HepG2 (cell line): ENCODE results near the gene NTM. TPM values are rescaled to one million over a fixed set of nuclear protein-coding genes. Genes with fewer than 3 reads are reported as not detected.

Experiments used
- ATAC-seq: fragments of 200-7000 bp; cut with Tn5 transposase; 3 replicates; pipeline ENCODE4 v1.9.1; 2020; ENCODE audit warnings: mild to moderate bottlenecking, moderate library complexity
- BruUV-seq: library from RNA; stranded (reverse); fragments of 400-500 nt; replicated peaks from 2 replicates; lab custom pipeline; 2021; lab: Mats Ljungman, UMichigan
- CTCF ChIA-PET: fragments of 300-600 bp; formaldehyde crosslinking; extraction: SDS; loops from one replicate; lab custom pipeline; 2021; ENCODE audit warnings: low total read pairs, inconsistent platforms, low intra/inter-chr PET ratio; lab: Yijun Ruan, JAX
- POLR2A ChIA-PET: fragments of 350-600 bp; sonication (Branson Sonifier 250); formaldehyde crosslinking; loops from one replicate; lab custom pipeline; 2020; ENCODE audit warnings: antibody characterized with exemption, inconsistent platforms; lab: Yijun Ruan, JAX
- DNase-seq: peaks from one replicate; pipeline ENCODE4 v3.0.0-alpha.2; 2015; ENCODE audit warnings: low spot score
- FAIRE-seq: peaks from 3 replicates; lab custom pipeline; 2011; peaks lifted over from hg19 to GRCh38; lab: Jason Lieb, UNC
- H2AFZ ChIP-seq: one replicate; pipeline ENCODE4 v1.6.1; 2011; ENCODE audit warnings: low read length, inconsistent platforms
- H3K27ac ChIP-seq: fragments of 300-600 bp; 3 replicates; pipeline ENCODE4 v1.8.0; 2011; ENCODE audit warnings: mixed run types, mild to moderate bottlenecking, mixed read lengths, low read length, inconsistent platforms; ENCODE audit not compliant: insufficient read depth; ENCODE audit errors: extremely low read length
- H3K27me3 ChIP-seq, 2 experiments: fragments of 200-600 bp in 1 of 2; 2 replicates in 1 of 2; 3 replicates in 1 of 2; pipeline versions ENCODE4 v1.6.0 to v1.8.0; 2011; ENCODE audit warnings: low read length in 2 of 2, mild to moderate bottlenecking in 2 of 2, moderate library complexity in 2 of 2, inconsistent platforms in 1 of 2; ENCODE audit not compliant: insufficient read depth in 2 of 2, control insufficient read depth in 1 of 2
- H3K36me3 ChIP-seq, 2 experiments: fragments of 200-600 bp in 1 of 2; replicated peaks in 1 of 2; 2 replicates in 1 of 2; 3 replicates in 1 of 2; pipeline versions ENCODE4 v1.5.1 to v1.8.0; 2011; ENCODE audit warnings: low read length in 2 of 2, inconsistent platforms in 1 of 2; ENCODE audit not compliant: insufficient read depth in 2 of 2, control insufficient read depth in 1 of 2
- H3K4me1 ChIP-seq: 2 replicates; pipeline ENCODE4 v1.5.1; 2012; ENCODE audit warnings: low read length, inconsistent platforms; ENCODE audit not compliant: insufficient read depth
- H3K4me2 ChIP-seq: 2 replicates; pipeline ENCODE4 v1.6.0; 2011; ENCODE audit warnings: low read depth, low read length, inconsistent platforms
- H3K4me3 ChIP-seq, 3 experiments: fragments of 200-600 bp in 1 of 3; sonication (generic), shearing (Covaris generic) in 1 of 3; replicated peaks in 1 of 3; 2 replicates each; pipeline ENCODE4 v1.5.1; 2011 to 2016; ENCODE audit warnings: low read length in 3 of 3, inconsistent platforms in 2 of 3, low read depth in 2 of 3, mild to moderate bottlenecking in 2 of 3, control low read depth in 1 of 3, mixed read lengths in 1 of 3; ENCODE audit not compliant: insufficient read depth in 1 of 3
- H3K79me2 ChIP-seq: one replicate; pipeline ENCODE4 v1.6.1; 2011; ENCODE audit warnings: low read length, inconsistent platforms; ENCODE audit not compliant: insufficient read depth
- H3K9ac ChIP-seq: 2 replicates; pipeline ENCODE4 v1.6.0; 2011; ENCODE audit warnings: mild to moderate bottlenecking, low read depth, low read length, inconsistent platforms; ENCODE audit not compliant: insufficient read depth
- H3K9me3 ChIP-seq: 2 replicates; pipeline ENCODE4 v1.5.1; 2012; ENCODE audit warnings: mild to moderate bottlenecking, low read length
- H4K20me1 ChIP-seq: 2 replicates; pipeline ENCODE4 v1.6.0; 2011; ENCODE audit warnings: inconsistent platforms, mild to moderate bottlenecking, low read length, moderate library complexity; ENCODE audit not compliant: insufficient read depth
- GTF2F1 ChIP-seq: fragments of 150-350 bp; IDR thresholded peaks from 2 replicates; pipeline ENCODE4 v1.6.1; 2014; ENCODE audit warnings: low read length
- MYNN ChIP-seq: sonication (generic); formaldehyde crosslinking; IDR thresholded peaks from 2 replicates; pipeline ENCODE4 v1.4.0; 2020; ENCODE audit warnings: mild to moderate bottlenecking, low read depth, missing genetic modification reagents
- NFE2L2 ChIP-seq: fragments of 150-350 bp; IDR thresholded peaks from 2 replicates; pipeline ENCODE4 v1.6.1; 2014; ENCODE audit warnings: low read length
- ONECUT2 ChIP-seq: sonication (generic); formaldehyde crosslinking; IDR thresholded peaks from 2 replicates; pipeline ENCODE4 v1.4.0; 2020; ENCODE audit warnings: missing genetic modification reagents
- PRMT3 ChIP-seq: sonication (generic); formaldehyde crosslinking; IDR thresholded peaks from 2 replicates; pipeline ENCODE4 v1.8.1; 2022; ENCODE audit warnings: low read depth, mild to moderate bottlenecking, moderate library complexity, missing genetic modification reagents, borderline replicate concordance
- RBFOX2 ChIP-seq: fragments of 200-400 bp; formaldehyde crosslinking; IDR thresholded peaks from 2 replicates; pipeline ENCODE4 v1.6.1; 2017; ENCODE audit warnings: low read depth, mild to moderate bottlenecking, low read length
- SMARCE1 ChIP-seq: fragments of 450-650 bp; IDR thresholded peaks from 2 replicates; pipeline ENCODE4 v1.6.1; 2017; ENCODE audit warnings: borderline replicate concordance
- ZBTB20 ChIP-seq: sonication (generic); formaldehyde crosslinking; IDR thresholded peaks from 2 replicates; pipeline ENCODE4 v1.8.1; 2023; ENCODE audit warnings: missing genetic modification reagents, low read depth, mild to moderate bottlenecking, borderline replicate concordance
- ZBTB43 ChIP-seq: sonication (generic); formaldehyde crosslinking; conservative IDR thresholded peaks from 2 replicates; pipeline ENCODE4 v1.4.0; 2020; ENCODE audit warnings: missing genetic modification reagents
- ZFP1 ChIP-seq: IDR thresholded peaks from 2 replicates; pipeline ENCODE4 v1.6.1; 2016
- ZKSCAN1 ChIP-seq: fragments of 150-350 bp; IDR thresholded peaks from 2 replicates; pipeline ENCODE4 v1.6.1; 2014; ENCODE audit warnings: low read length
- WGBS: methylation state at CpG from one replicate; pipeline ENCODE4 v1.1.6; 2017; ENCODE audit warnings: low lambda C conversion rate; 5-methylcytosine and 5-hydroxymethylcytosine counted together
- in situ Hi-C: cut with HindIII; loops from 2 replicates; pipeline ENCODE4 v1.10.0; 2017; ENCODE audit warnings: low pct_unique_long_range_greater_than_20kb; ENCODE audit not compliant: extremely low pct_ligation_motif_present
- intact Hi-C: fragments of 100-400 bp; cut with micrococcal nuclease; formaldehyde crosslinking; loops from one replicate; pipeline ENCODE4 v1.10.0; 2022; ENCODE audit not compliant: unreplicated experiment
- polyA plus RNA-seq, 8 experiments: library from polyadenylated mRNA; depleted of rRNA in 3 of 8; stranded (reverse) in 7 of 8; unstranded in 1 of 8; fragments of >200 nt; fragmentation: Illumina TruSeq in 4 of 8; extraction: Trizol in 4 of 8; gene quantifications; 2 replicates each; pipeline versions ENCODE4 v1.2.1 to v1.2.3, GENCODE V29; 2011 to 2016; ENCODE audit warnings: low read depth in 4 of 8, missing spikeins in 1 of 8, mixed read lengths in 1 of 8; ENCODE audit not compliant: insufficient read depth in 1 of 8
- total RNA-seq, 5 experiments: library from RNA; depleted of rRNA; stranded (reverse); fragments of >200 nt; fragmentation: Illumina TruSeq; extraction: Trizol; gene quantifications; 2 replicates each; pipeline ENCODE4 v1.2.3, GENCODE V29; 2016; ENCODE audit warnings: low read depth in 1 of 5

The NTM gene
- total and polyA plus RNA-seq, 2 of the 13 experiments (the other 11 are each of a cell fraction or from before 2014, with no cell fraction given): not detected

GRCh38 chr11:131980199-131980598 is 609.8 kb downstream of the NTM start (continued):
- TF ChIP-seq GTF2F1 (no peak), SMARCE1 (no peak), ZBTB43 (CRISPR knock-in tag) (no peak), ONECUT2 (CRISPR knock-in tag) (no peak), PRMT3 (CRISPR knock-in tag) (no peak), NFE2L2 (no peak)

- Histone ChIP-seq H2AFZ (no peak overlapping the region), H3K9ac (no peak overlapping the region), H4K20me1 (no peaks in the 10 kb centered on the region), H3K4me1 (no peaks in the 10 kb centered on the region), H3K79me2 (no peaks in the 10 kb centered on the region), H3K27me3 (no peaks in the 10 kb centered on the region; a peak in 1 of 5 replicates), H3K4me3 (no peak overlapping the region), H3K4me2 (no peak overlapping the region), H3K36me3 (no peaks in the 10 kb centered on the region), H3K9me3 (peaks cover 8% of the 10 kb centered on the region; the same call in 1 of the 2 replicates), H3K27ac (no peak overlapping the region)
- ATAC-seq (no peak), DNase-seq (no peak), FAIRE-seq (no peak)
- WGBS: 28% methylated on average over 11 of the region's 11 CpGs
- TF ChIP-seq ZBTB20: no peak
- TF ChIP-seq MYNN (CRISPR knock-in tag): no peak
- no peak for TF ChIP-seq ZKSCAN1
- no peak for TF ChIP-seq RBFOX2
- TF ChIP-seq ZFP1 (CRISPR knock-in tag): no peak
- CTCF ChIA-PET: no interaction called here
- POLR2A ChIA-PET: no interaction called here
- intact Hi-C loops (no loop called here), in situ Hi-C loops (no loop called here)
- no TSS peak for BruUV-seq
Measured at GRCh38 chr11:131980888-131981668, 610.7 kb downstream of the NTM start.
